Activated CD4-positive, CD25-positive, alpha-beta regulatory T cell (primary cell): Measurements from ENCODE around the gene FHAD1.
A peak's percentile ranks its signal among the peaks of the same experiment; 100 is the strongest.

ENCODE experiments used
- DNase-seq, 4 experiments: peaks; one replicate each; lab custom pipeline; 2025; lab: John Stamatoyannopoulos, UW

The FHAD1 gene

GRCh38 chr1:15246960-15247614 is at the start of gene FHAD1:
Gene FHAD1 (plus strand): TSS chr1:15247223. CDS start chr1:15251785, 4,562 bp downstream.
- DNase-seq = peak in 1 of 4 experiments; percentile 18

- DNase-seq = no peak
Observed at GRCh38 chr1:15197591-15198447, 49.2 kb upstream of the FHAD1 start.

GRCh38 chr1:15198684-15199083 is 48.3 kb upstream of the FHAD1 start:
- no peak for DNase-seq

GRCh38 chr1:15201221-15201620 is 45.8 kb upstream of the FHAD1 start:
- no peak for DNase-seq

GRCh38 chr1:15201849-15202551 is 45.0 kb upstream of the FHAD1 start:
- no peak for DNase-seq

GRCh38 chr1:15204931-15205330 is 42.1 kb upstream of the FHAD1 start:
- no peak for DNase-seq

- no peak for DNase-seq
Observed at GRCh38 chr1:15205586-15206346, 41.3 kb upstream of the FHAD1 start.

- DNase-seq = no peak
Observed at GRCh38 chr1:15206418-15207030, 40.5 kb upstream of the FHAD1 start.

GRCh38 chr1:15207031-15207828 is 39.8 kb upstream of the FHAD1 start:
- no peak for DNase-seq

GRCh38 chr1:15207829-15208429 is 39.1 kb upstream of the FHAD1 start:
- no peak for DNase-seq

- DNase-seq = no peak
Observed at GRCh38 chr1:15210651-15211375, 36.2 kb upstream of the FHAD1 start.

- DNase-seq = no peak
Observed at GRCh38 chr1:15211424-15211823, 35.6 kb upstream of the FHAD1 start.

- DNase-seq = no peak
Observed at GRCh38 chr1:15212216-15212953, 34.6 kb upstream of the FHAD1 start.

GRCh38 chr1:15212954-15213291 is 34.1 kb upstream of the FHAD1 start:
- no peak for DNase-seq

GRCh38 chr1:15213341-15213821 is 33.6 kb upstream of the FHAD1 start:
- DNase-seq = no peak

GRCh38 chr1:15214527-15214926 is 32.5 kb upstream of the FHAD1 start:
- DNase-seq = no peak

- DNase-seq = no peak
Observed at GRCh38 chr1:15215116-15215515, 31.9 kb upstream of the FHAD1 start.

- DNase-seq = no peak
Observed at GRCh38 chr1:15217654-15218053, 29.4 kb upstream of the FHAD1 start.
